ENCODE data around the gene TSPAN9. TPM values are rescaled to one million over a fixed set of nuclear protein-coding genes. Genes with fewer than 3 reads are reported as not detected.

The TSPAN9 gene
- total RNA-seq, 1 donor, result 13.0 TPM

GRCh38 chr12:3317841-3318501 is 240.8 kb downstream of the TSPAN9 start:
- no peaks in the 10 kb centered on the region for H4K20me1 ChIP-seq (ENCODE audit: insufficient read depth, low read length)
- no peaks in the 10 kb centered on the region for H3K9me3 ChIP-seq (ENCODE audit: low read depth, low read length)
- peaks cover 25% of the 10 kb centered on the region for H3K27me3 ChIP-seq (ENCODE audit: insufficient read depth, low read length)
- peaks cover 10% of the 10 kb centered on the region for H3K4me1 ChIP-seq (ENCODE audit: insufficient read depth, low read length)
- DNase-seq (ENCODE audit: insufficient read length, low spot score, missing footprints), result peak; percentile 77
- no peaks in the 10 kb centered on the region for H3K79me2 ChIP-seq (ENCODE audit: insufficient read depth, low read length)
- H3K4me3 ChIP-seq (ENCODE audit: insufficient read depth, low read length), result no peak overlapping the region
- H3K36me3 ChIP-seq (ENCODE audit: insufficient read depth, low read length), result no peaks in the 10 kb centered on the region
- H2AFZ ChIP-seq (ENCODE audit: low read length), result no peak overlapping the region
- no peak overlapping the region for H3K27ac ChIP-seq (ENCODE audit: low read depth, low read length)
- no peak overlapping the region for H3K4me2 ChIP-seq (ENCODE audit: insufficient read depth, low read length)
- TF ChIP-seq CTCF (IDR thresholded peaks at IDR 0.05; ENCODE audit: extremely low read depth, low read depth, low read length), result no peak

GRCh38 chr12:3319723-3320492 is 242.7 kb downstream of the TSPAN9 start:
- peak; percentile 72 for DNase-seq (ENCODE audit: insufficient read length, low spot score, missing footprints)
- H4K20me1 ChIP-seq (ENCODE audit: insufficient read depth, low read length), result no peaks in the 10 kb centered on the region
- no peaks in the 10 kb centered on the region for H3K9me3 ChIP-seq (ENCODE audit: low read depth, low read length)
- H3K4me3 ChIP-seq (ENCODE audit: insufficient read depth, low read length), result no peak overlapping the region
- no peaks in the 10 kb centered on the region for H3K4me1 ChIP-seq (ENCODE audit: insufficient read depth, low read length)
- no peaks in the 10 kb centered on the region for H3K36me3 ChIP-seq (ENCODE audit: insufficient read depth, low read length)
- TF ChIP-seq CTCF (IDR thresholded peaks at IDR 0.05; ENCODE audit: extremely low read depth, low read depth, low read length), result no peak
- H3K79me2 ChIP-seq (ENCODE audit: insufficient read depth, low read length), result no peaks in the 10 kb centered on the region
- no peak overlapping the region for H2AFZ ChIP-seq (ENCODE audit: low read length)
- H3K27me3 ChIP-seq (ENCODE audit: insufficient read depth, low read length), result peaks cover 33% of the 10 kb centered on the region
- H3K27ac ChIP-seq (ENCODE audit: low read depth, low read length), result no peak overlapping the region
- H3K4me2 ChIP-seq (ENCODE audit: insufficient read depth, low read length), result no peak overlapping the region

GRCh38 chr12:3320881-3321509 is 243.8 kb downstream of the TSPAN9 start:
- H3K4me2 ChIP-seq (ENCODE audit: insufficient read depth, low read length), result no peak overlapping the region
- peaks cover 32% of the 10 kb centered on the region for H3K27me3 ChIP-seq (ENCODE audit: insufficient read depth, low read length)
- no peaks in the 10 kb centered on the region for H4K20me1 ChIP-seq (ENCODE audit: insufficient read depth, low read length)
- peak; percentile 76 for DNase-seq (ENCODE audit: insufficient read length, low spot score, missing footprints)
- no peaks in the 10 kb centered on the region for H3K79me2 ChIP-seq (ENCODE audit: insufficient read depth, low read length)
- no peak overlapping the region for H3K27ac ChIP-seq (ENCODE audit: low read depth, low read length)
- no peak overlapping the region for H3K4me3 ChIP-seq (ENCODE audit: insufficient read depth, low read length)
- no peak overlapping the region for H2AFZ ChIP-seq (ENCODE audit: low read length)
- H3K4me1 ChIP-seq (ENCODE audit: insufficient read depth, low read length), result no peaks in the 10 kb centered on the region
- H3K36me3 ChIP-seq (ENCODE audit: insufficient read depth, low read length), result no peaks in the 10 kb centered on the region
- no peak for TF ChIP-seq CTCF (IDR thresholded peaks at IDR 0.05; ENCODE audit: extremely low read depth, low read depth, low read length)
- no peaks in the 10 kb centered on the region for H3K9me3 ChIP-seq (ENCODE audit: low read depth, low read length)

GRCh38 chr12:3321881-3322280 is 244.7 kb downstream of the TSPAN9 start:
- Histone ChIP-seq H2AFZ (ENCODE audit: low read length) (no peak overlapping the region), H4K20me1 (ENCODE audit: insufficient read depth, low read length) (no peaks in the 10 kb centered on the region), H3K4me3 (ENCODE audit: insufficient read depth, low read length) (no peak overlapping the region), H3K27me3 (ENCODE audit: insufficient read depth, low read length) (peaks cover 36% of the 10 kb centered on the region), H3K9me3 (ENCODE audit: low read depth, low read length) (no peaks in the 10 kb centered on the region), H3K79me2 (ENCODE audit: insufficient read depth, low read length) (no peaks in the 10 kb centered on the region), H3K4me2 (ENCODE audit: insufficient read depth, low read length) (no peak overlapping the region), H3K27ac (ENCODE audit: low read depth, low read length) (no peak overlapping the region), H3K4me1 (ENCODE audit: insufficient read depth, low read length) (no peaks in the 10 kb centered on the region), H3K36me3 (ENCODE audit: insufficient read depth, low read length) (no peaks in the 10 kb centered on the region)
- peak; percentile 69 for DNase-seq (ENCODE audit: insufficient read length, low spot score, missing footprints)
- no peak for TF ChIP-seq CTCF (IDR thresholded peaks at IDR 0.05; ENCODE audit: extremely low read depth, low read depth, low read length)

Measured in osteoblast (primary cell).